Measurements from ENCODE around the gene TUG1.

TUG1 gene

DNA sequence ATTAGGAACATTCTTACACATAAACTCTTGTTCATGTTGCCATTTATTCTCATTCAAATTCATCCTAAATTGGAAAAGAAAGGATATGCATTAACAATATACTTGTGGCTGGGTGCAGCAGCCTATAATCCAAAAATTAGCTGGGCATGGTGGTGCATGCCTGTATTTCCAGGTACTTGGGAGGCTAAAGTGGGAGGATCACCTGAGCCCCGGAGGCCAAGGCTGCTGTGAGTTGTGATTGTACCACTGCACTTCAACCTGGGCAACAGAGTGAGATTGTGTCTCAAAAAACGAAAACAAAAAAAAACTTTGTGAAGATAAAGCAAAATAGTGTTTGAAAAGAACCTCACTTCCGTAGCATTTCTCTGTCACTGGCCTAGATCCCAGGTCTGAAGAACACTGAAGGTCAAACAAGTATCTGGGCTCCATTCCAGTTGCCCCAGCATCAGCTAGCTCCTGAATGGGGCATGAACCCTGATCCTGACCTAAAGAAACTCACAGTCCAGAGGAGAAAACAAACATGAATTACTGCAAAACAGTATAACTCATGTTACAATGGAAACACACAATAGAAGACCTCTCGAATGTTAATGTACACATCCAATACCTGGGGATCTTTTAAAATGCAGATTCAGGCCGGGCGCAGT, 32.2 kb downstream of the TUG1 start:
- no peak for DNase-seq (ENCODE audit: low read depth)

- DNase-seq (ENCODE audit: low read depth), result no peak
Measured at GRCh38 chr22:31005535-31005934, 36.5 kb downstream of the TUG1 start.

GRCh38 chr22:31019191-31019930, 50.3 kb downstream of the TUG1 start:
- DNase-seq (ENCODE audit: low read depth), result no peak

DNA sequence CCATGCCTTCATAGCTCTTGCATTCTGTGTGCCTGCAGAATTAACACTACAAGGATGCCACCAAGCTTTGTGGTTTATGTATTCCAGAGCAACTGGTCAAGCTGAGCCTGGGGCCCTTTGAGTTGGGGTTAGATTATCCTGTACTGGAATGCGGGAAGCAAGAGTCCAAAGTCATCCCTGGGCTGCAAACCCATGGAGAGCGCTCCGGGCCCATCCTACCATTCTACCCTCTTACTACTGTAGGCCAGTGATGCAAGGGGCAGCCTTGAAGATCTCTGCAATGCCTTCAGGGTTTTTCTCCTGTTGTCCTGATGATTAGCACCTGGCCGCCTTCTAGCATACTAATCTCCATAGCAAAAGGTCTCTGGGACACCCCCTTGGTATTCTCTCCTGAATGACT, 51.3 kb downstream of the TUG1 start:
- no peak for DNase-seq (ENCODE audit: low read depth)

- DNase-seq (ENCODE audit: low read depth), result no peak
Measured at GRCh38 chr22:31022516-31022915, 53.5 kb downstream of the TUG1 start.
